ENCODE data around the gene EPB41.

GRCh38 chr1:29064064-29064463 is 149.7 kb downstream of the EPB41 start:
- TF ChIP-seq EZH2phosphoT487 (IDR thresholded peaks at IDR 0.05; ENCODE audit: insufficient read depth, low read depth) (no peak), EZH2 (IDR thresholded peaks at IDR 0.05; ENCODE audit: insufficient read depth, poor library complexity, severe bottlenecking) (no peak)

All from GM23248 (cell line).